Neural progenitor cell (in vitro differentiated cells): ENCODE data around the gene IKZF3.

ENCODE experiments used
- CTCF ChIP-seq: fragments of 200-600 bp; sonication (generic); IDR thresholded peaks from 2 replicates; pipeline ENCODE4 v1.5.1; 2017; ENCODE audit warnings: antibody characterized with exemption, mild to moderate bottlenecking
- EZH2 ChIP-seq: fragments of 200-600 bp; sonication (generic); IDR thresholded peaks from 2 replicates; pipeline ENCODE4 v1.6.1; 2017; ENCODE audit warnings: antibody characterized with exemption, mild to moderate bottlenecking, moderate library complexity

GRCh38 chr17:39777534-39778365 lies 86.4 kb downstream of the IKZF3 start:
- no peak for TF ChIP-seq CTCF
- TF ChIP-seq EZH2: no peak
